ENCODE data around the gene MGAM2. TPM values are rescaled to one million over a fixed set of nuclear protein-coding genes. Genes with fewer than 3 reads are reported as not detected.

MGAM2 gene
- total RNA-seq, 1 experiment from 2014 or later, result not detected

- no peak for DNase-seq (ENCODE audit: low read depth)
Measured at GRCh38 chr7:142176901-142177300, 65.4 kb downstream of the MGAM2 start.

DNA sequence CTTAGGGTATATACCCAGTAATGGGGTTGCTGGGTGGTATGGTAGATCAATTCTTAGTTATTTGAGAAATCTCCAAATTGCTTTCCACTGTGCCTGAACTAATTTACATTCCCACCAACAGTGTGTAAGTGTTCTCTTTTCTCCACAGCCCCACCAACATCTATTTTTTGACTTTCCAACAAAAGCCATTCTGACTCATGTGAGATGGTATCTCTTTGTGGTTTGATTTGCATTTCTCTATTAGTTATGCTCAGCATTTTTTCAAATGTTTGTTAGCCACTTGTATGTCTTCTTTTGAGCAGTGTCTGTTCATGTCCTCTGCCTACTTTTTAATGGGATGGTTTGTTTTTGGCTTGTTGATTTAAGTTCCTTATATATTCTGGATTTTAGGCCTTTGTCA, 66.4 kb downstream of the MGAM2 start:
- DNase-seq (ENCODE audit: low read depth), result peak; percentile 73

DNA sequence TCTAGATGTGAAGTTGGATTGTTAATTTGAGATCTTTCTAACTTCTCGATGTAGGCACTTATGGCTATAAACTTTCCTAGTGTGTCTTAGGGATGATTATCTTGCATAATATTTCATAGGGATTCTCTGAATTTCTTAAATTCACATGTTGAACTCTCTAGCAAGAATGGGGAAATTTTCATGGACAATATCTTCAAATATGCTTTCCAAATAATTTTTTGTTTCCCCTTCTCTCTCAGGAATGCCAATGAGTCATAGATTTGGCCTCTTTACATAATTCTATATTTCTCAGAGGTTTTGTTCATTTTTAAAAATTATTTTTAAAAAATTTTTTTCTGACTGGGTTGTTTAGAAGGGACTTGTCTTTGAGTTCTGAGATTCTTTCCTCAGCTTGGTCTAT, 68.9 kb downstream of the MGAM2 start:
- DNase-seq (ENCODE audit: low read depth), result no peak

DNA sequence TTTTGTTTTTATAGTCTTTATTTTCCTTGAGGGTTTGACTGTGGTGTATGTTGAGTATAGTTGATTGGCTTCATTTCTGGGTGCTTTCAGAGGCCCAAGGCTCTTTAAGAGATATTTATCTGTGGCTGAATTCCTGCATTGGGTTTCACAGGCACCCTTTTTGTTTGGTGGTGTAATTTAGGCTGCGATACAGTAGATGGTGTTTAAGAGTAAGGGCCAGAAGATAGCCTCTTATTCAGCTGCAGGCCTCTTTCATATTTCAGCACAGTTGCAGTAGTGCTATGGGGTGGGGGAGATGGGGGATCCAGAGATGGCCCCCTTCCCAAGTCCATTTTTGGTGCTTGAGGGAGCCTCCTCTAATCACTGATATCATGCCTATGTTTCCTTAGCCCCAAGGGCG, 69.7 kb downstream of the MGAM2 start:
- peak; percentile 9 for DNase-seq (ENCODE audit: low read depth)

GRCh38 chr7:142181966-142182365, 70.4 kb downstream of the MGAM2 start:
- no peak for DNase-seq (ENCODE audit: low read depth)

GRCh38 chr7:142185069-142185468, 73.6 kb downstream of the MGAM2 start:
- no peak for DNase-seq (ENCODE audit: low read depth)

GRCh38 chr7:142185801-142186200, 74.3 kb downstream of the MGAM2 start:
- no peak for DNase-seq (ENCODE audit: low read depth)

DNA sequence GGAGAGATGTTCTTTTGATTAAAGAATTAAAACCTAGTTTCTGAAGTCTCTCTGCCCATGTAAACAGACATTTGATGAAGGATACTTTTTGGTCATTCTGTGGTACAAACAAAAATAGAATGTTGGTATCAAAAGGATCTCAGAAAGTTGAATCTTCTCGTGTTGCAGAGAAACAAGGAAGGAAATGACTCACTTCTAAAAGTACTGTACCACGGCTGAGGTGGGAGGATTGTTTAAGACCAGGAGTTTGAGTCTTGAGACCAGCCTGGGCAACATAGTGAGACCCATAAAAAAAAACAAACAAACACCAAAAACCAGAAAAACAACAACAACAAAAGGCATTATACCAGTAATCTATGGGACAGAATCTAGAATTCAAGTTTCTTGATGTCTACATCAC, 76.6 kb downstream of the MGAM2 start:
- DNase-seq (ENCODE audit: low read depth), result peak; percentile 51

GRCh38 chr7:142188846-142189245, 77.3 kb downstream of the MGAM2 start:
- DNase-seq (ENCODE audit: low read depth), result peak; percentile 24

- DNase-seq (ENCODE audit: low read depth), result peak; percentile 72
Measured at GRCh38 chr7:142194201-142194600, 82.7 kb downstream of the MGAM2 start.

GRCh38 chr7:142196066-142196840, 84.7 kb downstream of the MGAM2 start:
- peak; percentile 85 for DNase-seq (ENCODE audit: low read depth)

- no peak for DNase-seq (ENCODE audit: low read depth)
Measured at GRCh38 chr7:142200206-142200605, 88.7 kb downstream of the MGAM2 start.

DNA sequence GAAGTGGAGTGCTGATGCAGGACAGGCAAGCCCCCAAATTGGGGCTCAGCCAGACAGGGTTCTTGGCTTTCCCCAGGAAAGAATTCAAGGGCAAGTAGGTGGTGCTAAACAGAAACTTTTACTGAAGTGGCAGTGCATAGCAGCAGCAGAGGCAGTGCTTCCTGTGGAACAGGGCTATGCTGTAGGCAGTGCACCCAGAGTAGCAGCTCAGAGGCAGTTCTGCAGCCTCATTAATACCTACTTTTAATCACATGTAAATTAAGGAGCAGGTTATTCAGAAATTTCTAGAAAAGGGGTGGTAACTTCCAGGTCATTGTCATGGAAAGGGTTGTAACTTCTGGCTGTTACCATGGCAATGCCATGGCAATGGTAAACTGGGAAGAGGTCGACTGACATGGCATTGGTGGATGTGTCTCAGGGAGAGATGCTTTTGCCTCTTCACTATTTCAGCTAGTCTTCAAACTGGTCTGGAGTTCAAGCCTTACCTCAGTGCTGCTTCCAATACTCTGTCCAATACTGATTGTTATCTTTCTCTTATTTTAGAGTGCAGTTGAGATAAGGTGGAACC, 117.1 kb downstream of the MGAM2 start:
- DNase-seq (ENCODE audit: low read depth), result no peak

DNA sequence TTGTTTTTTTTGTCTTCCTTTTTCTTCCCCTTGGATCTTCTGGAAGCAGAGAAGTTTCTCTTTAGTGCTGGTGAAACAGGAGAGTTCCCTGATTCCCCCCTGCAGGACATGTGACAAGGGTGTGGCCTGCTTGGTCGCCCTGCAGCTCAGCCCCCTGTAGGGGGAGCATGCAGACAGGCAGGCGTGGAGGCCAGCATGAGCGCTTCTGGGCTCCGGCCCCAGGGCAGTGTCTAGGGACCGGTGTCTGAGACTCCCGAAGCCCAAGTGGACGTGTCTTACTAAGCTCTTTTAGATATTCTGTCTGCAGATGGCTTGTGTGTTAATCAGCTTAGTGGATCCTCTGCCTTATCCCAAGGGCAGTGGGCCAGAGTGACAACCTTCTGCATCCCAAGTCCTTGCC, 120.2 kb downstream of the MGAM2 start:
- peak; percentile 24 for DNase-seq (ENCODE audit: low read depth)

DNA sequence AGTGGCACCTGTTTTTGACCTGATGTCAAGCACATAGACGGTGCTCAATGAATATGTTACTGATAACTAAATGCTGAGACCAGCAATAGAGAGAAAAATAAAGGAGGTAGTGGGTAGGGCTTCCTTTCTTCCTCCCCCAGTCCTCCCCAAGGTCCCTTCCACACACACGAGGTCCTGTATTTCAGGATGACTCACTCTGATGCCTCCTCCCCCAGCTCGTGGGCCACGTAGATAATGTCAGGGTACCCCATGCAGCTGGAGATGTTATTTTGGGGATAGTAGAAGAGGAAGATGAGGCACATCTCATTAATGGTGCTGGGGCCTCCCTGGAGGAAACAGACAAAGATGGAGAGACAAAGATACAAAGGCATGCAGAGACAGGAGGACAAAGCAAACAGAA, 129.0 kb downstream of the MGAM2 start:
- DNase-seq (ENCODE audit: low read depth), result no peak

GRCh38 chr7:142243823-142244222, 132.3 kb downstream of the MGAM2 start:
- DNase-seq (ENCODE audit: low read depth), result peak; percentile 10

GRCh38 chr7:142248166-142249160, 136.9 kb downstream of the MGAM2 start:
- DNase-seq (ENCODE audit: low read depth), result no peak

GRCh38 chr7:142249918-142250317, 138.4 kb downstream of the MGAM2 start:
- DNase-seq (ENCODE audit: low read depth), result no peak

GRCh38 chr7:142250705-142251104, 139.2 kb downstream of the MGAM2 start:
- no peak for DNase-seq (ENCODE audit: low read depth)

- no peak for DNase-seq (ENCODE audit: low read depth)
Measured at GRCh38 chr7:142257958-142258357, 146.4 kb downstream of the MGAM2 start, which contains the start of gene PRSS58. Gene PRSS58, minus strand, starts transcription at chr7:142258058. Its CDS starts 351 bp downstream, at chr7:142257707.

DNA sequence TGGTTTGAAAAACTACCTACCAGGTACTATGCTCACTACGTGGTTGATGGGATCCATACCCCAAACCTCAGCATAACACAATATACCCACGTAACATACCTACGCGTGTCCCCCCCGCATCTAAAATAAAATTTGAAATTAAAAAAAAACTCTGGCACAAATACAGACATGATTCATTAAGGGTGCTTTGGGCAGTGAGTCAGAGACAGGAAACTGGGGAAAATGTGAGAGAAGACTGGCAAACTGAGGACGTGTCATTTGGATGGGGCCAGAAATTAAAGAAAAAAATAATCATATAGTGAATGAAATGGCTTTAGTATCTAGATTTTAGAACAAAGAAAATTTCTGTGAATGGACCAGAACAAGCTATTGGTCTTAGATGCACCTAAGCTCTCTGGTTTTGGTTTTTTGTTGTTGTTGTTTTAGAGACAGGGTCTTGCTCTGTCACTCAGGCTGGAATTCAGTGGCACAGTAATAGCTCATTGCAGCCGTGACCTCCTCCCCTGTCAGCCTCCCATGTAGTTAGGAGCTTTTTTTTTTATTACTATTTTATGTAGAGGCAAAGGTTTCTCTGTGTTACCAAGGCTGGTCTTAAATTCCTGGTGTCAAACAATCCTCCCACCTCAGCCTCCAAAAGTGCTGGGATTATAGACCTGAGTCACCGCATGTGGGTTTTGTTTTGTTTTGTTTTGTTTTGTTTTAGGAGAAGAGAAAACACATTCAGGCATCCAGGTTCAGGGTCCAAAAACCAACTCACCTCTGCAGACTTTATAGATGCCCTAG, 152.3 kb downstream of the MGAM2 start:
- peak; percentile 47 for DNase-seq (ENCODE audit: low read depth)

Data from RPMI7951 (cell line).